GM23338 (cell line): ENCODE measurements around the gene STK11IP. TPM values are rescaled to one million over a fixed set of nuclear protein-coding genes. Genes with fewer than 3 reads are reported as not detected.

ENCODE experiments used
- ATAC-seq: fragments of 200-7000 bp; cut with Tn5 transposase; 3 replicates; pipeline ENCODE4 v1.9.1; 2020
- DNase-seq: peaks from one replicate; pipeline ENCODE4 v3.0.0-alpha.2; 2015; ENCODE audit warnings: low spot score
- H2AFZ ChIP-seq: fragments of 200-600 bp; sonication (generic); 2 replicates; pipeline ENCODE4 v1.8.0; 2016; ENCODE audit warnings: antibody characterized with exemption, mild to moderate bottlenecking, moderate library complexity
- H3F3A ChIP-seq: fragments of 200-600 bp; sonication (generic); replicated peaks from 2 replicates; pipeline ENCODE4 v1.8.0; 2017; ENCODE audit warnings: antibody characterized with exemption, mixed run types, low read depth
- H3K27ac ChIP-seq: fragments of 200-600 bp; sonication (generic); 2 replicates; pipeline ENCODE4 v1.6.1; 2016; ENCODE audit warnings: low read depth
- H3K27me3 ChIP-seq: fragments of 200-600 bp; sonication (generic); 2 replicates; pipeline ENCODE4 v1.8.0; 2016; ENCODE audit warnings: mild to moderate bottlenecking, mixed run types, moderate library complexity; ENCODE audit not compliant: insufficient read depth
- H3K36me3 ChIP-seq: fragments of 200-600 bp; sonication (generic); 2 replicates; pipeline ENCODE4 v1.8.0; 2016; ENCODE audit warnings: mild to moderate bottlenecking; ENCODE audit not compliant: insufficient read depth
- H3K4me1 ChIP-seq: fragments of 200-600 bp; sonication (generic); 2 replicates; pipeline ENCODE4 v1.8.0; 2016; ENCODE audit warnings: mild to moderate bottlenecking, moderate library complexity; ENCODE audit not compliant: insufficient read depth
- H3K4me2 ChIP-seq: fragments of 200-600 bp; sonication (generic); 2 replicates; pipeline ENCODE4 v1.7.1; 2017; ENCODE audit warnings: mixed run types
- H3K4me3 ChIP-seq: fragments of 200-600 bp; sonication (generic); 2 replicates; pipeline ENCODE4 v1.6.1; 2016; ENCODE audit warnings: mixed run types
- H3K79me2 ChIP-seq: fragments of 200-600 bp; sonication (generic); replicated peaks from 2 replicates; pipeline ENCODE4 v1.8.0; 2017; ENCODE audit warnings: mild to moderate bottlenecking; ENCODE audit not compliant: insufficient read depth
- H3K9me2 ChIP-seq: fragments of 200-600 bp; sonication (generic); 2 replicates; pipeline ENCODE4 v1.8.0; 2017; ENCODE audit not compliant: insufficient read depth
- H4K20me1 ChIP-seq: fragments of 200-600 bp; sonication (generic); replicated peaks from 2 replicates; pipeline ENCODE4 v1.8.0; 2017; ENCODE audit warnings: mild to moderate bottlenecking; ENCODE audit not compliant: insufficient read depth
- H3K27ac Mint-ChIP-seq: 2 replicates; pipeline ENCODE4 v1.8.0; 2020; ENCODE audit warnings: inconsistent platforms, mild to moderate bottlenecking, moderate library complexity, mixed read lengths
- H3K27me3 Mint-ChIP-seq: 3 replicates; pipeline ENCODE4 v1.8.0; 2022; ENCODE audit warnings: low read depth, mild to moderate bottlenecking, moderate library complexity, mixed read lengths, inconsistent platforms; ENCODE audit not compliant: insufficient read depth, poor library complexity
- H3K36me3 Mint-ChIP-seq: 3 replicates; pipeline ENCODE4 v1.8.0; 2021; ENCODE audit warnings: low read depth, mild to moderate bottlenecking, inconsistent platforms, moderate library complexity, mixed read lengths
- H3K4me1 Mint-ChIP-seq: 3 replicates; pipeline ENCODE4 v1.8.0; 2020; ENCODE audit warnings: mild to moderate bottlenecking, inconsistent platforms, mixed read lengths
- H3K4me3 Mint-ChIP-seq: 3 replicates; pipeline ENCODE4 v1.8.0; 2021; ENCODE audit warnings: moderate library complexity, mild to moderate bottlenecking, inconsistent platforms, mixed read lengths
- H3K9me3 Mint-ChIP-seq: 3 replicates; pipeline ENCODE4 v1.8.0; 2020; ENCODE audit warnings: moderate library complexity, mild to moderate bottlenecking, inconsistent platforms, mixed read lengths
- CTCF ChIP-seq, 2 experiments: fragments of 200-600 bp in 1 of 2; sonication (generic) in 1 of 2; conservative IDR thresholded peaks; 2 replicates each; pipeline versions ENCODE4 v1.5.1 to v1.6.1; 2016 to 2017; ENCODE audit warnings: antibody characterized with exemption in 2 of 2, low read depth in 2 of 2, mild to moderate bottlenecking in 2 of 2, moderate library complexity in 1 of 2
- ETS1 ChIP-seq: IDR thresholded peaks from 2 replicates; pipeline ENCODE4 v1.6.1; 2016; ENCODE audit warnings: antibody characterized with exemption
- EZH2 ChIP-seq: fragments of 200-600 bp; sonication (generic); IDR thresholded peaks from one replicate; pipeline ENCODE4 v1.8.0; 2017; ENCODE audit warnings: antibody characterized with exemption, mild to moderate bottlenecking, low read depth; ENCODE audit not compliant: unreplicated experiment
- EZH2phosphoT487 ChIP-seq: fragments of 200-600 bp; sonication (generic); IDR thresholded peaks from one replicate; pipeline ENCODE4 v1.8.1; 2018; ENCODE audit warnings: antibody characterized with exemption; ENCODE audit not compliant: unreplicated experiment
- JUNB ChIP-seq: IDR thresholded peaks from one replicate; pipeline ENCODE4 v1.6.1; 2016; ENCODE audit warnings: antibody characterized with exemption; ENCODE audit not compliant: unreplicated experiment
- NANOG ChIP-seq: IDR thresholded peaks from 2 replicates; pipeline ENCODE4 v1.6.1; 2016; ENCODE audit warnings: antibody characterized with exemption, borderline replicate concordance
- POLR2AphosphoS5 ChIP-seq: IDR thresholded peaks from 2 replicates; pipeline ENCODE4 v1.6.1; 2016; ENCODE audit warnings: antibody characterized with exemption, low read depth
- REST ChIP-seq: IDR thresholded peaks from one replicate; pipeline ENCODE4 v1.6.1; 2018; ENCODE audit warnings: antibody characterized with exemption; ENCODE audit not compliant: unreplicated experiment
- STAT1 ChIP-seq: IDR thresholded peaks from one replicate; pipeline ENCODE4 v1.6.1; 2016; ENCODE audit warnings: antibody characterized with exemption; ENCODE audit not compliant: unreplicated experiment
- ZNF114 ChIP-seq: fragments of 250-450 bp; sonication (Bioruptor Pico); IDR thresholded peaks from 2 replicates; pipeline ENCODE4 v1.5.0; 2020; ENCODE audit warnings: mild to moderate bottlenecking, moderate library complexity
- ZNF331 ChIP-seq: fragments of 250-450 bp; sonication (Bioruptor Pico); IDR thresholded peaks from 2 replicates; pipeline ENCODE4 v1.5.0; 2020; ENCODE audit warnings: low read depth, mild to moderate bottlenecking, moderate library complexity
- polyA plus RNA-seq: library from polyadenylated mRNA; unstranded; fragments of >200 nt; fragmentation: Nextera tagmentation; extraction: Ambion mirVana; gene quantifications from 2 replicates; pipeline ENCODE4 v1.2.1, GENCODE V29; 2016
- total RNA-seq: library from RNA; depleted of rRNA; stranded (reverse); fragments of >200 nt; shearing (Covaris generic); gene quantifications from 2 replicates; pipeline ENCODE4 v1.2.3, GENCODE V29; 2014
- TF ChIP-seq, protein P1 (sequence below): fragments of 250-450 bp; sonication (Bioruptor Pico); IDR thresholded peaks from 2 replicates; pipeline ENCODE4 v1.5.0; 2020; ENCODE audit warnings: mild to moderate bottlenecking, moderate library complexity

STK11IP gene
- total and polyA plus RNA-seq, 2 experiments from 2014 or later, result 16.6 to 28.1 TPM

GRCh38 chr2:219622472-219622871 is 24.8 kb downstream of the STK11IP start (continued):
- TF ChIP-seq, protein P1, sequence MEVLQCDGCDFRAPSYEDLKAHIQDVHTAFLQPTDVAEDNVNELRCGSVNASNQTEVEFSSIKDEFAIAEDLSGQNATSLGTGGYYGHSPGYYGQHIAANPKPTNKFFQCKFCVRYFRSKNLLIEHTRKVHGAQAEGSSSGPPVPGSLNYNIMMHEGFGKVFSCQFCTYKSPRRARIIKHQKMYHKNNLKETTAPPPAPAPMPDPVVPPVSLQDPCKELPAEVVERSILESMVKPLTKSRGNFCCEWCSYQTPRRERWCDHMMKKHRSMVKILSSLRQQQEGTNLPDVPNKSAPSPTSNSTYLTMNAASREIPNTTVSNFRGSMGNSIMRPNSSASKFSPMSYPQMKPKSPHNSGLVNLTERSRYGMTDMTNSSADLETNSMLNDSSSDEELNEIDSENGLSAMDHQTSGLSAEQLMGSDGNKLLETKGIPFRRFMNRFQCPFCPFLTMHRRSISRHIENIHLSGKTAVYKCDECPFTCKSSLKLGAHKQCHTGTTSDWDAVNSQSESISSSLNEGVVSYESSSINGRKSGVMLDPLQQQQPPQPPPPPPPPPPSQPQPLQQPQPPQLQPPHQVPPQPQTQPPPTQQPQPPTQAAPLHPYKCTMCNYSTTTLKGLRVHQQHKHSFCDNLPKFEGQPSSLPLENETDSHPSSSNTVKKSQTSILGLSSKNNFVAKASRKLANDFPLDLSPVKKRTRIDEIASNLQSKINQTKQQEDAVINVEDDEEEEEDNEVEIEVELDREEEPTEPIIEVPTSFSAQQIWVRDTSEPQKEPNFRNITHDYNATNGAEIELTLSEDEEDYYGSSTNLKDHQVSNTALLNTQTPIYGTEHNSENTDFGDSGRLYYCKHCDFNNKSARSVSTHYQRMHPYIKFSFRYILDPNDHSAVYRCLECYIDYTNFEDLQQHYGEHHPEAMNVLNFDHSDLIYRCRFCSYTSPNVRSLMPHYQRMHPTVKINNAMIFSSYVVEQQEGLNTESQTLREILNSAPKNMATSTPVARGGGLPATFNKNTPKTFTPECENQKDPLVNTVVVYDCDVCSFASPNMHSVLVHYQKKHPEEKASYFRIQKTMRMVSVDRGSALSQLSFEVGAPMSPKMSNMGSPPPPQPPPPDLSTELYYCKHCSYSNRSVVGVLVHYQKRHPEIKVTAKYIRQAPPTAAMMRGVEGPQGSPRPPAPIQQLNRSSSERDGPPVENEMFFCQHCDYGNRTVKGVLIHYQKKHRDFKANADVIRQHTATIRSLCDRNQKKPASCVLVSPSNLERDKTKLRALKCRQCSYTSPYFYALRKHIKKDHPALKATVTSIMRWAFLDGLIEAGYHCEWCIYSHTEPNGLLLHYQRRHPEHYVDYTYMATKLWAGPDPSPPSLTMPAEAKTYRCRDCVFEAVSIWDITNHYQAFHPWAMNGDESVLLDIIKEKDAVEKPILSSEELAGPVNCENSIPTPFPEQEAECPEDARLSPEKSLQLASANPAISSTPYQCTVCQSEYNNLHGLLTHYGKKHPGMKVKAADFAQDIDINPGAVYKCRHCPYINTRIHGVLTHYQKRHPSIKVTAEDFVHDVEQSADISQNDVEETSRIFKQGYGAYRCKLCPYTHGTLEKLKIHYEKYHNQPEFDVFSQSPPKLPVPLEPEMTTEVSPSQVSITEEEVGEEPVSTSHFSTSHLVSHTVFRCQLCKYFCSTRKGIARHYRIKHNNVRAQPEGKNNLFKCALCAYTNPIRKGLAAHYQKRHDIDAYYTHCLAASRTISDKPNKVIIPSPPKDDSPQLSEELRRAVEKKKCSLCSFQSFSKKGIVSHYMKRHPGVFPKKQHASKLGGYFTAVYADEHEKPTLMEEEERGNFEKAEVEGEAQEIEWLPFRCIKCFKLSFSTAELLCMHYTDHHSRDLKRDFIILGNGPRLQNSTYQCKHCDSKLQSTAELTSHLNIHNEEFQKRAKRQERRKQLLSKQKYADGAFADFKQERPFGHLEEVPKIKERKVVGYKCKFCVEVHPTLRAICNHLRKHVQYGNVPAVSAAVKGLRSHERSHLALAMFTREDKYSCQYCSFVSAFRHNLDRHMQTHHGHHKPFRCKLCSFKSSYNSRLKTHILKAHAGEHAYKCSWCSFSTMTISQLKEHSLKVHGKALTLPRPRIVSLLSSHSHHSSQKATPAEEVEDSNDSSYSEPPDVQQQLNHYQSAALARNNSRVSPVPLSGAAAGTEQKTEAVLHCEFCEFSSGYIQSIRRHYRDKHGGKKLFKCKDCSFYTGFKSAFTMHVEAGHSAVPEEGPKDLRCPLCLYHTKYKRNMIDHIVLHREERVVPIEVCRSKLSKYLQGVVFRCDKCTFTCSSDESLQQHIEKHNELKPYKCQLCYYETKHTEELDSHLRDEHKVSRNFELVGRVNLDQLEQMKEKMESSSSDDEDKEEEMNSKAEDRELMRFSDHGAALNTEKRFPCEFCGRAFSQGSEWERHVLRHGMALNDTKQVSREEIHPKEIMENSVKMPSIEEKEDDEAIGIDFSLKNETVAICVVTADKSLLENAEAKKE, result no peak
- TF ChIP-seq EZH2phosphoT487 (no peak), POLR2AphosphoS5 (no peak)

GRCh38 chr2:219624565-219624964 is 26.9 kb downstream of the STK11IP start:
- no peaks in the 10 kb centered on the region for H3K9me2 ChIP-seq
- H3K4me1 Mint-ChIP-seq, result peaks cover 6% of the 10 kb centered on the region; the same call in 1 of the 3 replicates
- peaks cover 6% of the 10 kb centered on the region; the same call in 1 of the 2 replicates for H3K27me3 ChIP-seq
- ATAC-seq (no peak), DNase-seq (no peak)
- H3K27ac Mint-ChIP-seq, result no peak overlapping the region
- no peak overlapping the region for H3K4me2 ChIP-seq
- peaks cover 10% of the 10 kb centered on the region for H3K27me3 Mint-ChIP-seq
- H3K9me3 Mint-ChIP-seq, result no peaks in the 10 kb centered on the region; the same call in 2 of the 3 replicates
- H2AFZ ChIP-seq, result no peak overlapping the region
- H3K27ac ChIP-seq, result no peak overlapping the region
- no peaks in the 10 kb centered on the region for H3K36me3 Mint-ChIP-seq
- H3K79me2 ChIP-seq, result no peaks in the 10 kb centered on the region
- peaks cover 4% of the 10 kb centered on the region for H3K4me1 ChIP-seq
- no peak overlapping the region for H3K4me3 ChIP-seq
- no peaks in the 10 kb centered on the region; the same call in 1 of the 2 replicates for H4K20me1 ChIP-seq
- no peaks in the 10 kb centered on the region for H3K36me3 ChIP-seq
- no peak overlapping the region for H3K4me3 Mint-ChIP-seq
- 0 out of 2 replicates have a peak, but pooled peaks cover 5% of the 10 kb centered on the region for H3F3A ChIP-seq
- TF ChIP-seq POLR2AphosphoS5 (no peak), JUNB (no peak), EZH2 (no peak), ZNF114 (CRISPR knock-in tag) (no peak), CTCF (conservative IDR thresholded peaks at IDR 0.05; ENCODE audit: low read depth in 2 of 2) (no peak), NANOG (no peak), EZH2phosphoT487 (no peak), REST (no peak), STAT1 (no peak), ZNF331 (no peak), ETS1 (no peak)
